ENCODE measurements around the gene SLC22A17.
"Not testable (repeated sequence)": the region's sequence is repeated elsewhere in the genome, so short reads cannot be mapped to it uniquely, and the experiment has no call there.

- not testable (repeated sequence) for TF ChIP-seq POLR2AphosphoS5 (IDR thresholded peaks at IDR 0.05)
- TF ChIP-seq, protein P1, sequence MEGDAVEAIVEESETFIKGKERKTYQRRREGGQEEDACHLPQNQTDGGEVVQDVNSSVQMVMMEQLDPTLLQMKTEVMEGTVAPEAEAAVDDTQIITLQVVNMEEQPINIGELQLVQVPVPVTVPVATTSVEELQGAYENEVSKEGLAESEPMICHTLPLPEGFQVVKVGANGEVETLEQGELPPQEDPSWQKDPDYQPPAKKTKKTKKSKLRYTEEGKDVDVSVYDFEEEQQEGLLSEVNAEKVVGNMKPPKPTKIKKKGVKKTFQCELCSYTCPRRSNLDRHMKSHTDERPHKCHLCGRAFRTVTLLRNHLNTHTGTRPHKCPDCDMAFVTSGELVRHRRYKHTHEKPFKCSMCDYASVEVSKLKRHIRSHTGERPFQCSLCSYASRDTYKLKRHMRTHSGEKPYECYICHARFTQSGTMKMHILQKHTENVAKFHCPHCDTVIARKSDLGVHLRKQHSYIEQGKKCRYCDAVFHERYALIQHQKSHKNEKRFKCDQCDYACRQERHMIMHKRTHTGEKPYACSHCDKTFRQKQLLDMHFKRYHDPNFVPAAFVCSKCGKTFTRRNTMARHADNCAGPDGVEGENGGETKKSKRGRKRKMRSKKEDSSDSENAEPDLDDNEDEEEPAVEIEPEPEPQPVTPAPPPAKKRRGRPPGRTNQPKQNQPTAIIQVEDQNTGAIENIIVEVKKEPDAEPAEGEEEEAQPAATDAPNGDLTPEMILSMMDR (IDR thresholded peaks at IDR 0.05), result not testable (repeated sequence)
These were observed 47.9 kb upstream of the SLC22A17 start for GRCh38 chr14:23400496-23401149.

Measured in sigmoid colon (tissue), 4 donors.